K562 (cell line): ENCODE data around the gene ATP5PB. TPM values are rescaled to one million over a fixed set of nuclear protein-coding genes. Genes with fewer than 3 reads are reported as not detected.

Experiments
- FIP1L1 ChIP-seq: fragments of 200-400 bp; formaldehyde crosslinking; IDR thresholded peaks from 2 replicates; pipeline ENCODE4 v1.6.1; 2018; ENCODE audit warnings: mild to moderate bottlenecking, low read depth, low read length; ENCODE audit not compliant: poor library complexity, severe bottlenecking
- JUNB ChIP-seq: fragments of 450-650 bp; formaldehyde crosslinking; conservative IDR thresholded peaks from 2 replicates; pipeline ENCODE4 v1.4.0; 2020; ENCODE audit warnings: mild to moderate bottlenecking
- SIN3B ChIP-seq: fragments of 450-650 bp; IDR thresholded peaks from 2 replicates; pipeline ENCODE4 v1.6.1; 2017; ENCODE audit warnings: low read depth, mild to moderate bottlenecking, moderate library complexity
- SRSF7 ChIP-seq: fragments of 200-400 bp; formaldehyde crosslinking; optimal IDR thresholded peaks from 2 replicates; pipeline ENCODE3; 2017; ENCODE audit warnings: mild to moderate bottlenecking, low read depth, low read length
- ZBTB17 ChIP-seq: fragments of 450-650 bp; formaldehyde crosslinking; IDR thresholded peaks from 2 replicates; pipeline ENCODE4 v1.4.0; 2020; ENCODE audit warnings: mild to moderate bottlenecking
- ZNF551 ChIP-seq: fragments of 250-450 bp; sonication (Bioruptor Pico); IDR thresholded peaks from 2 replicates; pipeline ENCODE4 v1.5.0; 2021; ENCODE audit warnings: mild to moderate bottlenecking, moderate library complexity
- polyA plus RNA-seq, 8 experiments: library from polyadenylated mRNA; depleted of rRNA in 4 of 8; stranded (reverse) in 5 of 8; unstranded in 3 of 8; fragments of >200 nt; fragmentation: Nextera tagmentation in 2 of 8; fragmentation: Illumina TruSeq in 1 of 8; extraction: Ambion mirVana in 2 of 8; extraction: Trizol in 1 of 8; gene quantifications; 2 replicates each; pipeline versions ENCODE4 v1.2.1 to v1.2.3, GENCODE V29; 2011 to 2014; ENCODE audit warnings: inconsistent platforms in 1 of 8, missing spikeins in 1 of 8
- total RNA-seq, 7 experiments: library from RNA; depleted of rRNA in 6 of 7; stranded (reverse); fragments of >200 nt in 6 of 7; fragmentation: Illumina TruSeq in 2 of 7; extraction: Trizol in 2 of 7; gene quantifications; 2 replicates each; pipeline versions ENCODE4 v1.2.1 to v1.2.3, GENCODE V29; 2011 to 2021; ENCODE audit warnings: low replicate concordance in 1 of 7
- TF ChIP-seq, protein P1 (sequence below): sonication (generic); formaldehyde crosslinking; IDR thresholded peaks from 2 replicates; pipeline ENCODE4 v1.8.0; 2022; ENCODE audit warnings: mild to moderate bottlenecking, missing genetic modification reagents
- TF ChIP-seq, protein P2 (sequence below): IDR thresholded peaks from 2 replicates; pipeline ENCODE4 v1.6.1; 2012; ENCODE audit warnings: low read depth, low read length, improper control_type of control experiment, borderline replicate concordance

Gene ATP5PB
- total and polyA plus RNA-seq, 9 of the 15 experiments (the other 6 are each of a cell fraction or from before 2014, with no cell fraction given) = 651 to 2,735 (median 1,061) TPM

DNA sequence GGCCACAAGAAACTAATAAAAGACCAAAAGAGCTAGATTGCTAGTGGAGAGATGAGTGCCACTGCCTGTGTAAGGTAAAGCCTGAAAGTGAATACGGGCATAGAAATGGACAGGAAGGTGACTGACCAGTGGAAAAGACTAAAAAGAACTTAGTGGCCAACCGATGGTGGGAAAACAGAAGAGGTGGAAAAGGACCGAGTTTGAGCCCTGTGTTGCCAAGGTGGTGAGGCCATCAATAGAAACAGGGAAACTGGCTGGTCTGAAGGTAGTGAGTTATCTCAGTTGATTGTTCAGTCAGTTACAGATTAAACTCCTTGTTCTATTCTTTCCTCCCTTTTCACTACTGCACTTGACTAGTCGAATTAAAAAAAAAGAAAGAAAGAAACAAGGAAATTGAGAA, 2.7 kb upstream of the ATP5PB start (continued):
- TF ChIP-seq, protein P1, sequence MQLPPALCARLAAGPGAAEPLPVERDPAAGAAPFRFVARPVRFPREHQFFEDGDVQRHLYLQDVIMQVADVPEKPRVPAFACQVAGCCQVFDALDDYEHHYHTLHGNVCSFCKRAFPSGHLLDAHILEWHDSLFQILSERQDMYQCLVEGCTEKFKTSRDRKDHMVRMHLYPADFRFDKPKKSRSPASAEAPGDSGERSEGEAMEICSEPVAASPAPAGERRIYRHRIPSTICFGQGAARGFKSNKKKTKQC (CRISPR knock-in tag) = no peak
- no peak for TF ChIP-seq SIN3B
- TF ChIP-seq JUNB (CRISPR knock-in tag) = no peak
- no peak for TF ChIP-seq ZNF551 (CRISPR knock-in tag)
- TF ChIP-seq FIP1L1 = no peak
- TF ChIP-seq, protein P2, sequence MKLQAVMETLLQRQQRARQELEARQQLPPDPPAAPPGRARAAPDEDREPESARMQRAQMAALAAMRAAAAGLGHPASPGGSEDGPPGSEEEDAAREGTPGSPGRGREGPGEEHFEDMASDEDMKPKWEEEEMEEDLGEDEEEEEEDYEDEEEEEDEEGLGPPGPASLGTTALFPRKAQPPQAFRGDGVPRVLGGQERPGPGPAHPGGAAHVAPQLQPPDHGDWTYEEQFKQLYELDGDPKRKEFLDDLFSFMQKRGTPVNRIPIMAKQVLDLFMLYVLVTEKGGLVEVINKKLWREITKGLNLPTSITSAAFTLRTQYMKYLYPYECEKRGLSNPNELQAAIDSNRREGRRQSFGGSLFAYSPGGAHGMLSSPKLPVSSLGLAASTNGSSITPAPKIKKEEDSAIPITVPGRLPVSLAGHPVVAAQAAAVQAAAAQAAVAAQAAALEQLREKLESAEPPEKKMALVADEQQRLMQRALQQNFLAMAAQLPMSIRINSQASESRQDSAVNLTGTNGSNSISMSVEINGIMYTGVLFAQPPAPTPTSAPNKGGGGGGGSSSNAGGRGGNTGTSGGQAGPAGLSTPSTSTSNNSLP = no peak
- TF ChIP-seq ZBTB17 (CRISPR knock-in tag) = no peak
- no peak for TF ChIP-seq SRSF7
